ENCODE data around the gene SRGAP1.

DNA sequence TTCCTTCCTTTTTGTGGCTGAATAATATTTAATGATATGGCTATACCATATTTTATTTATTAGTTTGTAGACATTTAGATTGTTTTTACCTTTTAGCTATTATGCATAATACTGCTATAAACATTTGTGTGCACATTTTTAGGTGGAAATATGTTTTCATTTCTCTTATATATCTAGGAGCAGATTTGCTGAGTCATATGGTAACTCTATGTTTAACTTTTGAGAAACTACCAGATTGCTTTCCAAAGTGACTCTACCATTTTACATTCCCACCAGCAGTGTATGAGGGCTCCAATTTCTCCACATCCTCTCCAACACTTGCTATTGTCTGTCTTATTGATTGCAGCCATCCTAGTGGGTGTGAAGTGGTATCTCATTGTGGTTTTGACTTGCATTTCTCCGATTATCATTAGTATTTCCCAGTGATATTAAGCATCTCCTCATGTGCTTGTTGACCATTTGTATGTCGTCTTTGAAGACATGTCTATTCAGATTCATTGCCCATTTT is 217.4 kb downstream of the SRGAP1 start:
- TF ChIP-seq, protein P1, sequence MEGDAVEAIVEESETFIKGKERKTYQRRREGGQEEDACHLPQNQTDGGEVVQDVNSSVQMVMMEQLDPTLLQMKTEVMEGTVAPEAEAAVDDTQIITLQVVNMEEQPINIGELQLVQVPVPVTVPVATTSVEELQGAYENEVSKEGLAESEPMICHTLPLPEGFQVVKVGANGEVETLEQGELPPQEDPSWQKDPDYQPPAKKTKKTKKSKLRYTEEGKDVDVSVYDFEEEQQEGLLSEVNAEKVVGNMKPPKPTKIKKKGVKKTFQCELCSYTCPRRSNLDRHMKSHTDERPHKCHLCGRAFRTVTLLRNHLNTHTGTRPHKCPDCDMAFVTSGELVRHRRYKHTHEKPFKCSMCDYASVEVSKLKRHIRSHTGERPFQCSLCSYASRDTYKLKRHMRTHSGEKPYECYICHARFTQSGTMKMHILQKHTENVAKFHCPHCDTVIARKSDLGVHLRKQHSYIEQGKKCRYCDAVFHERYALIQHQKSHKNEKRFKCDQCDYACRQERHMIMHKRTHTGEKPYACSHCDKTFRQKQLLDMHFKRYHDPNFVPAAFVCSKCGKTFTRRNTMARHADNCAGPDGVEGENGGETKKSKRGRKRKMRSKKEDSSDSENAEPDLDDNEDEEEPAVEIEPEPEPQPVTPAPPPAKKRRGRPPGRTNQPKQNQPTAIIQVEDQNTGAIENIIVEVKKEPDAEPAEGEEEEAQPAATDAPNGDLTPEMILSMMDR (IDR thresholded peaks at IDR 0.05; ENCODE audit: borderline replicate concordance, extremely low read depth, low read length, poor library complexity, severe bottlenecking) = no peak
- no peak for TF ChIP-seq EZH2 (IDR thresholded peaks at IDR 0.05; ENCODE audit: borderline replicate concordance, low read depth, low read length, severe bottlenecking)

Measured in DND-41 (cell line).